HG02970 (cell line): ENCODE data around the gene ARHGAP44.

ENCODE experiments used
- ATAC-seq: cut with Tn5 transposase; IDR thresholded peaks from one replicate; pipeline ENCODE4 v1.9.1; 2021; ENCODE audit warnings: mild to moderate bottlenecking, moderate library complexity, moderate number of reproducible peaks; ENCODE audit not compliant: unreplicated experiment, low FRiP score

Gene ARHGAP44

DNA sequence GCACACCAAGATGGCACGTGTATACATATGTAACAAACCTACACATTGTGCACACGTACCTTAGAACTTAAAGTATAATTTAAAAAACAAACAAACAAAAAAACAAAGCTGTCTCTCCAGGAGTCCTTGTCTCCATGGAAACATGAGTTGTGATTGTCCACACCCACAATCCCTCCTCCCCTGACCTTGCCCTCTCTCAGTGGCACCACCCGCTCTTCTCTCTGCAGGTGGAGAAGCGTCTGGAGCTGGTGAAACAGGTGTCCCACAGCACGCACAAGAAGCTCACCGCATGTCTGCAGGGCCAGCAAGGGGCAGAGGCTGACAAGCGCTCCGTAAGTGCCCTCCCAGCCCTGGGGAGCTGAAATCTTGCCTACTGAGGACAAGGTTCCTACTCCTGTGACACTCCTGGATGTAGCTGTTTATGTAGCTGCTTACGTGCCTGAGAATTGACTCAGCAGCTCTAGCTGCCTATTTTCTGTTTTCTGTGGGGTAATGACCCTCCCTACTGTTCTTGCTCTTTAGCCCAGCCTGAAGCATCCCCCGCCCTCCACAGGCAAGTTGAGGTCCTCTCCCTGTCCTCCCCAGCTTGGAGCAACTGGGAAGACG lies 107.0 kb downstream of the ARHGAP44 start:
- no peak for ATAC-seq

- ATAC-seq, result no peak
Observed at GRCh38 chr17:12898110-12898509, 108.8 kb downstream of the ARHGAP44 start.

GRCh38 chr17:12899604-12900003 lies 110.3 kb downstream of the ARHGAP44 start:
- ATAC-seq, result no peak

GRCh38 chr17:12900474-12900873 lies 111.2 kb downstream of the ARHGAP44 start:
- no peak for ATAC-seq

GRCh38 chr17:12902046-12902445 lies 112.7 kb downstream of the ARHGAP44 start:
- ATAC-seq, result no peak

DNA sequence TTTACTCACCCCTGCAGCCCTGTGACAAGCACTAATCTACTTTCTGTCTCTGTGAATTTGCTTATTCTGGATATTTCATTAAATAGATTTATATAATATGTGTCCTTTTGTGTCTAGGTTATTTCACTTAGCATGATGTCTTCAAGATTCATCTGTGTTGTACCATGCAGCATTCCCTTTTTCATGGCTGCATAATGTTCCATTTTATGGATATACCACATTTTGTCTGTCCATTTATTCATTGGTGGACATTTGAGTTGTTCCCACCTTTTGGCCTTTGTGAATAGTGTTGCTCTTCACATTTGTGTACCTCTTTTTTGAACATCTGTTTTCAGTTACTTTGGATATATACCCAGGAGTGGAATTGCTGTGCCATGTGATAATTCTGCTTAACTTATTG lies 118.2 kb downstream of the ARHGAP44 start:
- ATAC-seq, result no peak

DNA sequence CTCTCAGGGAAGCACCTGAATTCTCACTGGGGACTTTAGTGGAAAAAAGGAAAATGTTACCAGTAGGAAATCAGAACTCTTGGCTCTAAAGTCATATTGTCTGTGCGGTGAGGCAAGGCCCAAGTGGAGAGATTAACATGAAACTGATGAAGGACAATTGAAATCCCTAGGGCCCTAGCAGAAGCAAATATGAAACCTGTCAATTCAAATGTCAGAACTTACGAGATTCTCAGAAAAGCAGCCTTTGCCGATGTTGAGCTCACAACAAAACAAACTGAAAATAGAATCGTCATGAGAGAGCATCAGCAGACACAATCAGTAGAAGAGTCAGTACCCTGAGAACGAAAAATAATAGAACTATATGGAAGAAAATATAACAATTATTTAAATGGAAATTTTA lies 119.7 kb downstream of the ARHGAP44 start:
- ATAC-seq, result no peak

GRCh38 chr17:12909511-12909910 lies 120.2 kb downstream of the ARHGAP44 start:
- ATAC-seq, result no peak

- no peak for ATAC-seq
Observed at GRCh38 chr17:12911239-12911638, 121.9 kb downstream of the ARHGAP44 start.

DNA sequence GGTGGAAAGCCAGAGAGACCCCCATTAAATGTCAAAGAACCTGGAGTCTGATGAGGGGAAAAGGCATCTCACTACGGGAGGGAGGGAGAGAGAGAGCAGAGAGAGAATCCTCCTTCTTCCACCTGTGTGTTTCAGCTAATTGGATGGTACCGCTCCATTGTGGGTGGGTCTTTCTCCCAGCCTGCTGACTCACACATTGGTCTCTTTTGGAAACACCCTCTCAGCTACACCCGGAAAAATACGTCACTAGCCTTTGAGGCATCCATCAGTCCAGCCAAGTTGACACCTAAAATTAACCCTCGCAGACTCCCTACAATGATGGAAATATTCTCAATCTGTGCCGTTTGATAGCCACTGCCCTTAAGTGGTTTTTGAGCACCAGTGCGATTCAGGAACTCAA lies 128.1 kb downstream of the ARHGAP44 start:
- no peak for ATAC-seq

DNA sequence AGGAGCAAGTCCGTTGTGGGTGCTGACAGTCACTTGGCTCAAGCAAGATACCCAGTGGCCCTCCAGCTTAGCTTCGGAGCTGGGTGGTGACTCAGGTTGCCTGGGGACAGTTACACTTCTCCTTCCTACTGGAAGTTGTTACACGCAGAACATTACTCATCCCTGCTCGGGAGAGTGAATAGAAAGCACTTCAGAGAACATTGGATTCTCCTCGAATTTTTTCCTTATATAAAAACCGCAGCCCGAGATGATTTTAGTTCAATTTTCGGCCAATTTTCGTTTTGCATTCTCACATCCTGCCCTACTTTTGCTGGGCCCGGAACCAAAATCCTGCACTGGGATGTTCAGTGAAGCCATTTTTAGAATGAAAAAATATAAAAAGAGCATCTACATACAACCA lies 128.8 kb downstream of the ARHGAP44 start:
- no peak for ATAC-seq

GRCh38 chr17:12922120-12922519 lies 132.8 kb downstream of the ARHGAP44 start:
- no peak for ATAC-seq

DNA sequence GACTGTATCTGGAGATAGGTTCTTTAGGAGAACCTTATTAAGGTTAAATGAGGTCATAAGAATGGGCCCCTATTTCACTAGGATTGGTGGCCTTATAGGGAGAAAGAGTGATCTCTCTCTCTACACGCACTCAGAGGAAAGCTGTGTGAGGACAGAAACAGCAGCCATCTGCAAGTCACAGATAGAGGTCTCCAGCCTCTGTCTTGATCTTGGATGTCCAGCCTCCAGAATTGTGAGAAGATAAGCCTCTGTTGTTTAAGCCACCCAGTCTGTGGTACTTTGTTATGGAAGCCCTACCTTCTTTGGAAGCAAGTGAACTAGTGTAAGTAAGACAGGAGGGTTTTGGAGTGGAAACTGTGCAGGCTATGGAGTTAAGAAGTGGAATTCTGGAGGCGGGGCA lies 135.3 kb downstream of the ARHGAP44 start:
- ATAC-seq, result no peak

DNA sequence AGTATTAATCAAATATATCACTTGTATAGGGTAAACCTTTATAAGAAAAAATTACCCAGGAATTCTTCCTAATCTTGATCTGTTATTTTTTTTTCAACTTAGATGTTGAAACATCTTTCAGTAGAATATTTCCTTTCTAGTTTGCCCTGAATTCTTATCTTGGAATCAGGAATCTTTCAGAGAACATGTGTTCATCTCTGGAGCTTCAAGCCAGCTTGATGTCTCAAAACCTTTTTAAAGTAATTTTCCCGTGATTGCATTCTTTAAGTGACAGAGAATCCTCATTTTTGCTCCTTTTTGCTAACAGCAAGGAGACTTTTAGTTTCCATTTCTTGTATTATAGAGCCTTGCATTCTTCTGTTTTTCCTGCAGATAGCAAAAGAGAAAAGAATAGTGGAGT lies 137.7 kb downstream of the ARHGAP44 start:
- no peak for ATAC-seq

- ATAC-seq, result no peak
Observed at GRCh38 chr17:12927541-12928425, 138.5 kb downstream of the ARHGAP44 start.

GRCh38 chr17:12928736-12929135 lies 139.4 kb downstream of the ARHGAP44 start:
- ATAC-seq, result no peak

- ATAC-seq, result no peak
Observed at GRCh38 chr17:12936501-12936900, 147.2 kb downstream of the ARHGAP44 start.

DNA sequence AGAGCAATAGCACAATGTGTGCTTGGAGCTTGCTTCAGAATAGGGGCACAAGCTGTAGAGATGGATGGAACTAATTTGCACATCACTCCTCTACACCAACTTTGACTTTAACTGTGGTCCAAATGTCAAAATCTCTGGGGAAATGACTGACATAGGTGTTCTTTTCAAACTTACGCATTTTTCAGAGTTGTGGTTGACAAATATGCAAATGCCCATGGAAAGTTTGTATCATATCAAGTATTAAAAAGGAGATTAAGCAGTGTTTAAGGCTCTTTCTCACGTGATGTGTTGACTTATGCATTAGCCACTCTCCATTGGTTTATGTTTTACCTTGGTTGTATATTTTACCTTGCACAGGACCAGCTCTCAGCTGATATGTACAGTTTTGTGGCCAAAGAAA lies 151.4 kb downstream of the ARHGAP44 start:
- ATAC-seq, result no peak

DNA sequence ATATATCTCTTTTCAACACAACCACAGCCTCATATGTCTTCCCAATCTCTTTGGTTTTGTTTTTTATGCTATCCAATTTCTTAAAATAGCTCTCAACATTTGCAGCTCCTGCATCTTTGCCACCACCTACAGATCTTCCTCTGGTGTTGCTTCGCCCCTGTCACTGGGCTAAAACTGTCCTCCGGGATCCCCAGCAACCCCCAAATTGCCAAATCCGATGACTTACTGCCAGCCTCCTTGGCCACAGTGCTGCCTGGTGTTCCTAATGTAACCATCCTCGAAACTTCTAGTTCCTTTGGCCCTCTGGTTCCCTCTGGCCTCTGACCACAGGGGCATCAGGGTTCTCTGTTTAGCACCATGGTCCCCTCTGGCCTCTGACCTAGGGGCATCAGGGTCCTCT lies 157.7 kb downstream of the ARHGAP44 start:
- ATAC-seq, result no peak

- ATAC-seq, result no peak
Observed at GRCh38 chr17:12952012-12952411, 162.7 kb downstream of the ARHGAP44 start.

DNA sequence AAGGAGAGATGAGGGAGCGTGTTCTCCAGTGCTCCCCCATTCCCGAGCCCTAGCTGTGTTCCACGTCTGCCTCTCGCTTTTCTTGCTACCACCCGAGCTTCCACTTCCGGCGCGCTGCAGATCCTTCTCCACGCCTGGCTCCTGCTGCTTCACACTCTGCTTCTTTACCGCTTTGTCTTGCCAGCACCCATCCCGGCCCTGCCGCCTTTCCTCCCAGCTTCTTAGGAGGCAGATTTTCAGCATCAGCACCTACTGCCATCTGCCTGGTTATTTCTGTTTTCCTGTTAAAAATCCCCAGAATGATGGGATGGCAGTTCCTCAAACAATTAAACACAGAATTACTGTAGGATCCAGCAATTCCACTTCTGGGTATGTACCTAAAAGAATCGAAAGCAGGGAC lies 163.9 kb downstream of the ARHGAP44 start:
- no peak for ATAC-seq

DNA sequence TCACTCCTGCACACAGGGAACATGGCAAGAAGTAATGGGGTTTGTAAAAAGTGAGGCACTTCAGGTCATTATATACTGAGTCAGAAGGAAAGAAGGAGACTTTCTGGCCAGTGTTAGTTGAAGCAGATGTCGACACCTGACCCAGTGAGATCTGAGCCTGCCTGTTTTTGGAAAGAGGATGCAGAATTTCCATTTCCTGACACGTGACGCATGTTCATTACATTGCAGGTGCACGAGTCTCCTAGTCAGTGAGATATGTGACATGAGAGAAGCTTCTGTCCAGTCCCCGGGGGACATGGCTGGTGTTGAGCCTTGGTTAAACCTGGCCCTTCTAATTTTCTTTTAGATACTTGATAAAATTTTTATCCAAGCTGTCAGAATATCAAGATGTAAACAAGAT lies 166.2 kb downstream of the ARHGAP44 start:
- no peak for ATAC-seq
